ENCODE measurements around the gene MIGA1. TPM values are rescaled to one million over a fixed set of nuclear protein-coding genes. Genes with fewer than 3 reads are reported as not detected.

The MIGA1 gene
- total RNA-seq, 2 experiments from 2014 or later = 7.7 to 8.8 TPM

GRCh38 chr1:77831566-77831965 lies 52.1 kb downstream of the MIGA1 start:
- H3K27ac Mint-ChIP-seq = no peak overlapping the region
- no peaks in the 10 kb centered on the region for H3K27me3 Mint-ChIP-seq (ENCODE audit: low read depth)
- peaks cover 4% of the 10 kb centered on the region for H3K36me3 Mint-ChIP-seq (ENCODE audit: low read depth)
- H3K9me3 Mint-ChIP-seq = no peaks in the 10 kb centered on the region
- DNase-seq = no peak
- no peaks in the 10 kb centered on the region for H3K4me1 Mint-ChIP-seq (ENCODE audit: low read depth)
- CTCF ChIA-PET = no interaction called here
- intact Hi-C loops (cut with micrococcal nuclease) = no loop called here
- H3K4me3 Mint-ChIP-seq = no peak overlapping the region

DNA sequence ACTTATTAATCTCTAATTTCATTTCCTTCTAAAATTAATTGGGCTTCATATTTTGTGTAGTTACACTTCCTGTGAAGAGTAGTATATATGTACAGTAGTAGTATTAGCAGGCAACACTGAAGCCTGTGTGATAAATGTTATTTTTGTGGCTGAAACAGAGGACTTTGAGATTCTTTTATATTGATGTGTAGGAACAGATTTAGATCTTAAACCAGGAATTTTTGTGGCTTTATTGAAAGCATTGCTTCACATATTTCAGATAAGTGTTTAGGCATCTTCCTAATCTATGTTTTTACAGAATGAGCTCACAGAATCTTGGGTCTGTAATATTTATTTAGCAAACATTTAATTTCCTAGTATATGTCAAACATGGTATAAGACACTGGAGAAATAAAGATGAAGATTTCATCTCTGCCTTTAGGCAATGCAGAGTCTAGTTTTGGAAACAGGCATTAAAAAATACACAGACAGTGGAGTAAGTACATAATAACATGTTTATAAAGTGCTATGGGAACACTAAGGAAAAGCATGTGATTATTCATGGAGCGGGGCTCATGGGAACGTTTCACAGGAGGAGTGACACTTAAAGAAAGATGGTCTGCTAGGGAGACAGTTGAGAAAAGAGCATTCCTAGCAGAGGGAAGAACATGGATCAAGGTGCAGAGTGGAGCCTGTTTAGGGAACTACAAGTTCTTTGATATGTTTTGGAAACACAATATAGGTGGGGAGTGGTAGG lies 52.7 kb downstream of the MIGA1 start:
- Mint-ChIP-seq H3K9me3 (no peaks in the 10 kb centered on the region), H3K27me3 (ENCODE audit: low read depth) (no peaks in the 10 kb centered on the region), H3K4me3 (no peak overlapping the region), H3K4me1 (ENCODE audit: low read depth) (no peaks in the 10 kb centered on the region), H3K36me3 (ENCODE audit: low read depth) (peaks cover 4% of the 10 kb centered on the region), H3K27ac (no peak overlapping the region)
- CTCF ChIA-PET = no interaction called here
- no peak for DNase-seq
- intact Hi-C loops (cut with micrococcal nuclease) = no loop called here

DNA sequence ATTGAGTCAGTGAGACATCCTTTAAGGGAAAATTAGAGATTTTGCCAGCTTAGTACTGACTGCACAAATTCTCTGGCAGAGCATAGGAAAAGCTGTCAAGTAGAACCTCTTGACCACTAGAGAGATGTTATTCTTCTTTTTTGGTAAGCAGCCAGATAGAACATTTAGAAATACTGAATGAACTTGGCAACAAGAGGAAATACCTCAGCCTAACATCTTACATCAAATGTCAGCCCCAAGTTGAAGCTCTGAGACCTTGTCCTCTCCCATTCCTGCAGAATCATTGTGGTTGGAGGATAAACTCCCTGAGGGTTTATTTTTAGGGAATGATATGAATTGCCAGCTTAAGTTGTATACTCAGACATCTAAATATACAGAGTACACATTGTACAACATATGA lies 53.5 kb downstream of the MIGA1 start:
- no peaks in the 10 kb centered on the region for H3K27me3 Mint-ChIP-seq (ENCODE audit: low read depth)
- H3K4me3 Mint-ChIP-seq = no peak overlapping the region
- CTCF ChIA-PET = no interaction called here
- no peak overlapping the region for H3K27ac Mint-ChIP-seq
- no peaks in the 10 kb centered on the region for H3K9me3 Mint-ChIP-seq
- H3K36me3 Mint-ChIP-seq (ENCODE audit: low read depth) = peaks cover 3% of the 10 kb centered on the region
- DNase-seq = no peak
- H3K4me1 Mint-ChIP-seq (ENCODE audit: low read depth) = no peaks in the 10 kb centered on the region
- intact Hi-C loops (cut with micrococcal nuclease) = no loop called here

- CTCF ChIA-PET = no interaction called here
- H3K27me3 Mint-ChIP-seq (ENCODE audit: low read depth) = no peaks in the 10 kb centered on the region
- no peaks in the 10 kb centered on the region for H3K4me1 Mint-ChIP-seq (ENCODE audit: low read depth)
- no peak overlapping the region for H3K27ac Mint-ChIP-seq
- peaks cover 3% of the 10 kb centered on the region for H3K36me3 Mint-ChIP-seq (ENCODE audit: low read depth)
- H3K4me3 Mint-ChIP-seq = no peak overlapping the region
- no peaks in the 10 kb centered on the region for H3K9me3 Mint-ChIP-seq
- intact Hi-C loops (cut with micrococcal nuclease) = no loop called here
- no peak for DNase-seq
These were observed 54.2 kb downstream of the MIGA1 start for GRCh38 chr1:77833521-77834100.

DNA sequence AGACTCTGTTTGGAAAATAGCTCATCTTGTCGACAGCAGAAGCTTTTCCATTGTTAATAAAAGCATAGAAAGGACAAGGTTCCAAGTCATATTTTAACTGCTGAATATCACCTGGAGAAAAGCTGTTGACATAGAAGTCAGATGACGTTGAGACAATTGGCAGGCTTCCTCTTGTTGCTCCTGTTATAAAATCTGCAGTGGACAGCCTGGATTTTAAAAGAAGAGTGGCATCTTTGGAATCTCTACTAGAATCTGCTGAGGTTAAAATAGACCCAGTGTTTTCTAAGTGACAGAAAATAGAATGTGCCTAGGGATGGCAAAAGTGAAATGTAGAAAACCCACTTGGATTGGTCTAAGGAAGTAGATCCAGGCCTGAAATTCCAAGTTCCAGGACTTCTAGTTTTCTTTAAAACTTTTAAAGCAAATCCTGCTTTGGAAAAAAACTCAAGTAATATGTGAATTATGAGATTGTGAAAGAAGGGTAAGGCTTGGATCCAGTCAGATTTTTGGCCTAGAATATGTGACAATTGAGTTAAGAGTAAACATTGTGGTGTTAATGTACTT lies 55.4 kb downstream of the MIGA1 start:
- intact Hi-C loops (cut with micrococcal nuclease) = no loop called here
- peaks cover 6% of the 10 kb centered on the region for H3K36me3 Mint-ChIP-seq (ENCODE audit: low read depth)
- H3K27ac Mint-ChIP-seq = no peak overlapping the region
- H3K4me1 Mint-ChIP-seq (ENCODE audit: low read depth) = no peaks in the 10 kb centered on the region
- H3K4me3 Mint-ChIP-seq = no peak overlapping the region
- DNase-seq = no peak
- no peaks in the 10 kb centered on the region for H3K9me3 Mint-ChIP-seq
- H3K27me3 Mint-ChIP-seq (ENCODE audit: low read depth) = no peaks in the 10 kb centered on the region
- CTCF ChIA-PET = interaction anchor here (0.6 kb wide), 1 partner anchor 295 kb away, joined by 3 read pairs; no protein-coding TSS in a partner anchor

GRCh38 chr1:77841574-77841973 lies 62.1 kb downstream of the MIGA1 start:
- CTCF ChIA-PET = interaction anchor here (0.6 kb wide), 1 partner anchor 246 kb away, joined by 6 read pairs; no protein-coding TSS in a partner anchor
- H3K9me3 Mint-ChIP-seq = no peaks in the 10 kb centered on the region
- peaks cover 3% of the 10 kb centered on the region for H3K4me1 Mint-ChIP-seq (ENCODE audit: low read depth)
- intact Hi-C loops (cut with micrococcal nuclease) = no loop called here
- no peak overlapping the region for H3K27ac Mint-ChIP-seq
- peaks cover 14% of the 10 kb centered on the region for H3K36me3 Mint-ChIP-seq (ENCODE audit: low read depth)
- H3K27me3 Mint-ChIP-seq (ENCODE audit: low read depth) = no peaks in the 10 kb centered on the region
- DNase-seq = no peak
- H3K4me3 Mint-ChIP-seq = no peak overlapping the region

GRCh38 chr1:77845951-77846350 lies 66.5 kb downstream of the MIGA1 start:
- H3K4me1 Mint-ChIP-seq (ENCODE audit: low read depth) = peaks cover 3% of the 10 kb centered on the region
- H3K27ac Mint-ChIP-seq = no peak overlapping the region
- intact Hi-C loops (cut with micrococcal nuclease) = no loop called here
- no peaks in the 10 kb centered on the region for H3K27me3 Mint-ChIP-seq (ENCODE audit: low read depth)
- H3K36me3 Mint-ChIP-seq (ENCODE audit: low read depth) = peaks cover 20% of the 10 kb centered on the region
- CTCF ChIA-PET = interaction anchor here (0.6 kb wide), 1 partner anchor 51 kb away, joined by 4 read pairs; no protein-coding TSS in a partner anchor
- DNase-seq = no peak
- H3K4me3 Mint-ChIP-seq = no peak overlapping the region
- no peaks in the 10 kb centered on the region for H3K9me3 Mint-ChIP-seq

- no peaks in the 10 kb centered on the region for H3K27me3 Mint-ChIP-seq (ENCODE audit: low read depth)
- H3K36me3 Mint-ChIP-seq (ENCODE audit: low read depth) = peaks cover 21% of the 10 kb centered on the region
- H3K9me3 Mint-ChIP-seq = no peaks in the 10 kb centered on the region
- CTCF ChIA-PET = no interaction called here
- H3K27ac Mint-ChIP-seq = no peak overlapping the region
- H3K4me3 Mint-ChIP-seq = no peak overlapping the region
- intact Hi-C loops (cut with micrococcal nuclease) = no loop called here
- no peak for DNase-seq
- peaks cover 3% of the 10 kb centered on the region for H3K4me1 Mint-ChIP-seq (ENCODE audit: low read depth)
These were observed 67.5 kb downstream of the MIGA1 start for GRCh38 chr1:77846966-77847365.

DNA sequence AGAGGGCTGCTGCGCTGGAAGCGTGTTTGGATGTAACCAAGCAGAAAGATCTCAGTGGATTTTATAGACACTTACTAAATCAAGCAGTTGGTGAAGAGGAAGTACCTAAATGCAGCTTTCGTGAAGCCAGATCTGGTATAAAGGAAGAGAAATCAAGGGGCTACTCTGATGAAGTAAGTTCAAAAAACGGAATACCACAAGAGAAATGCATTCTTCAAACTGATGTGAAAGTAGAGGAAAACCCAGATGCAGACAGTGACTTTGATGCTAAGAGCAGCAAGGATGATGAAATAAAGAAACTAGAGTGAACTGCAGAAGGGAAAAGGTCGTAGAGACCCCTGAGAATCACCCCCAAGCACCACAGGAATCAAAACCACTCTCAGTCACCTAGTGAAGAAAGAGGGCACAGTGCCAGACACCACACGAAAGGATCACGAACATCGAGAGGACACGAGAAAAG lies 68.2 kb downstream of the MIGA1 start:
- intact Hi-C loops (cut with micrococcal nuclease) = no loop called here
- H3K36me3 Mint-ChIP-seq (ENCODE audit: low read depth) = peaks cover 19% of the 10 kb centered on the region
- H3K4me1 Mint-ChIP-seq (ENCODE audit: low read depth) = peaks cover 3% of the 10 kb centered on the region
- H3K9me3 Mint-ChIP-seq = no peaks in the 10 kb centered on the region
- no peak overlapping the region for H3K4me3 Mint-ChIP-seq
- CTCF ChIA-PET = no interaction called here
- no peaks in the 10 kb centered on the region for H3K27me3 Mint-ChIP-seq (ENCODE audit: low read depth)
- no peak overlapping the region for H3K27ac Mint-ChIP-seq
- DNase-seq = peak; percentile 14

DNA sequence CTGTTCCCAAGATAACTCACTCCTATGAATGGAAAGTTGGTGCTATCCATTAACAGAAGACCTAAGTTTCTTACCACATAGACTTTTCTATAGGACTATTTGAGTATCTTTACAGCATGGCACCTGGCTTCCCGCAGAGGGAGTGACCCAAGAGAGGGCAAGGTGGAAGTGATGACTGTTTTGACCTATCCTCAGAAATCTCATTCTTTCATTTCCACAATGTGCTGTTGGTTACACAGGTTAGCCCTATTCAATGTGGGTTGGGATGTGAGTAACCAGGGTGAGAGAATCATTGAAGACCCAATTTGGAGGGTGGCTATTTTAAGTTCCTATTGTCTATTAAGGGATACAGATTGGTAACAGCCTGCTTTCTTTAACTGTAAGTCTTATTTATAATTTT lies 70.6 kb downstream of the MIGA1 start:
- CTCF ChIA-PET = interaction anchor here (0.6 kb wide), 1 partner anchor 202 kb away, joined by 3 read pairs; no protein-coding TSS in a partner anchor
- H3K4me3 Mint-ChIP-seq = no peak overlapping the region
- no peaks in the 10 kb centered on the region for H3K27me3 Mint-ChIP-seq (ENCODE audit: low read depth)
- peaks cover 36% of the 10 kb centered on the region for H3K36me3 Mint-ChIP-seq (ENCODE audit: low read depth)
- H3K4me1 Mint-ChIP-seq (ENCODE audit: low read depth) = peaks cover 3% of the 10 kb centered on the region
- no peak overlapping the region for H3K27ac Mint-ChIP-seq
- no peak for DNase-seq
- intact Hi-C loops (cut with micrococcal nuclease) = no loop called here
- H3K9me3 Mint-ChIP-seq = peaks cover 17% of the 10 kb centered on the region

- CTCF ChIA-PET = no interaction called here
- Mint-ChIP-seq H3K27me3 (ENCODE audit: low read depth) (no peaks in the 10 kb centered on the region), H3K4me3 (no peak overlapping the region), H3K4me1 (ENCODE audit: low read depth) (peaks cover 3% of the 10 kb centered on the region), H3K9me3 (peaks cover 36% of the 10 kb centered on the region), H3K36me3 (ENCODE audit: low read depth) (peaks cover 48% of the 10 kb centered on the region), H3K27ac (no peak overlapping the region)
- DNase-seq = no peak
- intact Hi-C loops (cut with micrococcal nuclease) = no loop called here
These were observed 78.1 kb downstream of the MIGA1 start for GRCh38 chr1:77857552-77857951.

DNA sequence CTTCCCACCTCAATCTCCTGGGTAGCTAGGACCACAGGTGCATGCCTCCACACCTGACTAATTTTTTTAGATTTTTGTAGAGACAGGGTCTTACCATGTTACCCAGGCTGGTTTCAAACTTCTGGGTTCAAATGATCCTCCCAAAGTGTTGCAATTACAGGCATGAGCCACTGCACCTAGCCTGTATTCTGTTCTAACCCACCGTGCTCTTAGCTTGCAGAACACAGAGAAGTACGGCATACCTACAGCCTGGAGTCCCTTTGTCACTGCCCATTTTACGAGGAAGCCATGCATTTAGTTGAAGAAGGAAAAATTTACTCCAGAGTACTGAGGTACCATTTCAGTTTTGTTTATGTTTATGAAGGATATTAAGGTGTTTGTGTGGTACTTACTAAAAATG lies 79.3 kb downstream of the MIGA1 start:
- Mint-ChIP-seq H3K9me3 (peaks cover 32% of the 10 kb centered on the region), H3K27ac (no peak overlapping the region), H3K4me1 (ENCODE audit: low read depth) (peaks cover 3% of the 10 kb centered on the region), H3K4me3 (no peak overlapping the region), H3K27me3 (ENCODE audit: low read depth) (no peaks in the 10 kb centered on the region), H3K36me3 (ENCODE audit: low read depth) (peaks cover 45% of the 10 kb centered on the region)
- no peak for DNase-seq
- intact Hi-C loops (cut with micrococcal nuclease) = no loop called here
- CTCF ChIA-PET = interaction anchor here (0.6 kb wide), 1 partner anchor 373 kb away, joined by 3 read pairs; no protein-coding TSS in a partner anchor

DNA sequence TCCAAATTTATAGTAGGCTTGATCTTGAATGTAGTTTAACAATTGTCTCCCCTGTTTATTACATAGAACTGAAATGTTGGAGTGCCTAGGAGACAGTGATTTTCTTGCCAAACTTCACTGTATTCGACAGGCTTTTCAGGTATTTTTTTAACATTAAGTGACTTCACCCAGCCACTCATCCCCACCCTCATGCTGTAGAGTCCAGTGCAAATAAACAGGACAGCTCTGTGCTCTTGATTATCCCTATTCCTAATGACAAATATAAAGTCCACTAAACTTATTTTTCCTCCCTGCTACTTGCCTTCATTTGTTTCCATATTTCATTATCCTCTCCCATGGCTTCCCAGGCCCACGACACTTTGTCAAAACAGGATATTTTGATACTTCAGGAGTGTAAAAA lies 79.8 kb downstream of the MIGA1 start:
- Mint-ChIP-seq H3K27ac (no peak overlapping the region), H3K27me3 (ENCODE audit: low read depth) (no peaks in the 10 kb centered on the region), H3K4me3 (no peak overlapping the region), H3K9me3 (peaks cover 28% of the 10 kb centered on the region), H3K4me1 (ENCODE audit: low read depth) (peaks cover 3% of the 10 kb centered on the region), H3K36me3 (ENCODE audit: low read depth) (peaks cover 40% of the 10 kb centered on the region)
- no peak for DNase-seq
- intact Hi-C loops (cut with micrococcal nuclease) = no loop called here
- CTCF ChIA-PET = interaction anchor here (0.6 kb wide), 1 partner anchor 372 kb away, joined by 3 read pairs; no protein-coding TSS in a partner anchor

All from activated naive CD4-positive, alpha-beta T cell treated with anti-CD3 and anti-CD28 coated beads for 36 hours (primary cell).